HL-60 (cell line): ENCODE results near the gene POLE2.

Experiments used
- CTCF ChIP-seq: IDR thresholded peaks from one replicate; pipeline ENCODE4 v1.5.1; 2011; ENCODE audit warnings: low read length, control low read depth, inconsistent platforms; ENCODE audit not compliant: insufficient read depth
- POLR2AphosphoS5 ChIP-seq: IDR thresholded peaks from 2 replicates; pipeline ENCODE4 v1.6.1; 2012; ENCODE audit warnings: low read depth
- REST ChIP-seq: IDR thresholded peaks from 2 replicates; pipeline ENCODE4 v1.6.1; 2012; ENCODE audit warnings: low read depth; ENCODE audit not compliant: insufficient replicate concordance

- no peak for TF ChIP-seq CTCF
- no peak for TF ChIP-seq POLR2AphosphoS5
- no peak for TF ChIP-seq REST
These were observed 34.5 kb downstream of the POLE2 start for GRCh38 chr14:49653508-49653907.
